HG03439 (cell line): Measurements from ENCODE around the gene PCMTD2.
"Not testable (repeated sequence)": the region's sequence is repeated elsewhere in the genome, so short reads cannot be mapped to it uniquely, and the experiment has no call there.

Experiments
- ATAC-seq: cut with Tn5 transposase; IDR thresholded peaks from one replicate; pipeline ENCODE4 v1.9.1; 2021; ENCODE audit warnings: mild to moderate bottlenecking, moderate library complexity; ENCODE audit not compliant: unreplicated experiment

Gene PCMTD2

GRCh38 chr20:64285579-64286446 is 30.3 kb downstream of the PCMTD2 start:
- ATAC-seq: peak; percentile 94

- not testable (repeated sequence) for ATAC-seq
These were observed 31.1 kb downstream of the PCMTD2 start for GRCh38 chr20:64286447-64287263.

DNA sequence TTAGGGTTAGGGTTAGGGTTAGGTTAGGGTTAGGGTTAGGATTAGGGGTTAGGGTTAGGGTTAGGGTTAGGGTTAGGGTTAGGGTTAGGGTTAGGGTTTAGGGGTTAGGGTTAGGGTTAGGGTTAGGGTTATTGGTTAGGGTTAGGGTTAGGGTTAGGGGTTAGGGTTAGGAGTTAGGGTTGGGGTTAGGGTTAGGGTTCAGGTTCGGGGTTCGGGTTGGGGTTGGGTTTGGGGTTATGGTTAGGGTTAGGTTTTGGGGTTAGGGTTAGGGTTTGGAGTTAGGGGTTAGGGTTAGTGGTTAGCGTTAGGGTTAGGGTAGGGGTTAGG is 31.7 kb downstream of the PCMTD2 start:
- ATAC-seq: not testable (repeated sequence)

- ATAC-seq: not testable (repeated sequence)
These were observed 36.6 kb downstream of the PCMTD2 start for GRCh38 chr20:64292167-64292566.

- not testable (repeated sequence) for ATAC-seq
These were observed 47.5 kb downstream of the PCMTD2 start for GRCh38 chr20:64303086-64303485.

GRCh38 chr20:64313761-64314160 is 58.2 kb downstream of the PCMTD2 start:
- ATAC-seq: not testable (repeated sequence)

DNA sequence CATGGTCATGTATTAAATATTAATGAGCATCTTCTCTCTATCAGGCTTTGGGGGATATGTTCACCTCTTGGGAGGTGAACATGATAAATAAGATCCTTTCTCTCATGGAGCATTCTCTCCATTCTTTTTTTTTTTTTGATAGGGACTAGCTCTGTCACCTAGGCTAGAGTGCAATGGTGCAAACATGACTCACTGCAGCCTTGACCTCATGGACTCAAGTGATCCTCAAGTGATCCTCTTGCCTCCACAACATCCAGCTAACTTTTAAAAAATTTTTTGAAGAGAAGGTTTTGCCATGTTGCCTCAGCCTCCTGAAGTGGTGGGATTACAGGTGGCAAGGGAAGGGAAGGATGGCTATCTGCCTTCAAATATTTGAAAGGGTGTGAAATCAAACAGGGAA is 59.8 kb downstream of the PCMTD2 start:
- ATAC-seq: not testable (repeated sequence)

DNA sequence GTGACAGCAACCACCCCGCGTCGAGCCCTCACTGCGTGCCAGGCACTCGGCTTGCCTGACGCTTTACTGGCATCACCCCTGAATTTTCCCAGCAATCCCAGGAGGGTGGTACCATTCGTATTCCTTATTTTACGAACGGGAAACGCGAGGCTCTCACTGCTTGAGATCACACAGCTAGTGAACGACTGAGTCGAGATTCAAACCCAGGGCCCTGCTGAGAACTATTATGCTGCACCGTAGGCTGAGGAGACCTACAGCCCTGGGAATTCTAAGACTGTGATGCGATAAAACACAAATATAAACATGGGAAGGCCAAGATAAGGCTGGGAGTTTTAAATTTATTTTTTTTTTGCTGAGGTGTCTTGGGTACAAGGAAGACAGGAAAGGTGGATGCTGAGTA is 60.3 kb downstream of the PCMTD2 start:
- not testable (repeated sequence) for ATAC-seq

GRCh38 chr20:64316415-64317083 is 61.0 kb downstream of the PCMTD2 start:
- not testable (repeated sequence) for ATAC-seq

DNA sequence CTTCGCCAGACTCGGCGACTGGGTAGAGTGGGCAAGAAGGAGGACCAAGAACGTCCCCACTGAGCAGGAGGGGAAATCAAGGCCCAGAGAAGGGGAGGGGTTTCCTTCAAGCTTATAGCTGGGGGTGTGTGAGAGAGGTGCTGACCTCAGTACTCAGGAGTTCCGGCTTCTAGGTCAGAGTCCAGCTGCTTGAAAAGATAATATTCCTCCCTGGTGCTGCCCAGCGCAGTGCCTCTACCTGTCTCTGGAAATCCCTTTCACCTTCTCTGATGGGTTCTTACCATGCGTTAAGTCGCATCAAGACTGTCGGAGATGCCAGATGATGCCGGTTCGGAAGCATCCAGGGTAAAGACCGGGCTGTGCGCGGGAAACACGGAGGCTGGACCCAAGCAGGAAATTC is 61.8 kb downstream of the PCMTD2 start:
- ATAC-seq: not testable (repeated sequence)

DNA sequence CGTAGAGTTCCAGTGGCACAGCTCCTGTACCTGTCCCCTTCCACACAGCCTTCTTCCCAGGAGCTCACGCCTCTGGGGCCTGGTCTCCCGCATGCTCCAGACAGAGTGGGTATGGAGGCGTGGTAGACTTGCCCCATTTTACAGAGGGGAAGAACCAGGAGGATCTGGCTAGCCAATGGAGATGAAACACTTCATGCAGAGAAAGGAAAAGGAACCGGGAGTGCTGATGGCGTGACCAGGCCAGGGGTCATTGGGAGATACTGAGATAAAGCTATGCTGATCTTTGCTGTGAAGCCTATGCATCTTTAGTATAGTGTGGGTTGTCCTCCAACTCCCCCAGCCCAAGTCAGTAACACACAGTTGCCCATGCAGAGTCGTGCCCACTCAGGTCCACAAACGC is 62.5 kb downstream of the PCMTD2 start:
- not testable (repeated sequence) for ATAC-seq

GRCh38 chr20:64322031-64322789 is 66.7 kb downstream of the PCMTD2 start:
- not testable (repeated sequence) for ATAC-seq
